ENCODE data around the gene MMAA. TPM values are rescaled to one million over a fixed set of nuclear protein-coding genes. Genes with fewer than 3 reads are reported as not detected.
"Not testable (repeated sequence)": the region's sequence is repeated elsewhere in the genome, so short reads cannot be mapped to it uniquely, and the experiment has no call there.

MMAA gene
- total RNA-seq, 1 donor from 2014 or later = 11.3 TPM

DNA sequence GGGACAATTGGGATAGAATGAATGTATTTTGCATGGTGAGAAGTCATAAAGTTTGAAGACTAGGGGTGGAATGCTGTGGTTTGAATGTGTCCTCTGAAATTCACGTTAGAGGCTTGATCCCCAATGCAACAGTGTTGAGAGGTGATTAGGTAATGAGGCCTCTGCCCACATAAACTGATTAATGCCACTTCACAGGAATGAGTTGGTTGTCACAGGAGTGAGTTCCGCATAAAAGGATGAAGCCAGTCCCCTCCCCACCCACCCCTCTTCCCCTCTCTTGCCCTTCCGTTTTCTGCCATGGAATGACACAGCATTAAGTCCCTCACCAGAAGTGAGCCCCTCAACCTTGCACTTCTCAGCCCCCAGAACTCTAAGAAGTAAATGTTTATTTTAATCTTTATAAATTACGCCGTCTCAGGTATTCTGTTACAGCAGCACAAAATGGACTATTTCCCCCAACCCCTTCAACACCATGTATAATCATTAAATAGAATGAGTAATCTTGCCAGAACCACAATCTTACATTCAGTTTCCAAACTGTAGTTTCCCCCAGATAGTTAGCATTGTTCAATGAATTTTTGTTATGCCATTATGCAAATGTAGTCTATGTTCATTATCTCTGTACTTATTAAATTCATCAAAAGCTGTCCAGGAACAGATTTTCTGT is 5.5 kb upstream of the MMAA start:
- Mint-ChIP-seq H3K27ac (no peak overlapping the region), H3K27me3 (peaks cover 3% of the 10 kb centered on the region), H3K4me1 (peaks cover 11% of the 10 kb centered on the region), H3K36me3 (ENCODE audit: low read depth) (peaks cover 1% of the 10 kb centered on the region), H3K9me3 (no peaks in the 10 kb centered on the region), H3K4me3 (no peak overlapping the region)
- TF ChIP-seq, protein P1, sequence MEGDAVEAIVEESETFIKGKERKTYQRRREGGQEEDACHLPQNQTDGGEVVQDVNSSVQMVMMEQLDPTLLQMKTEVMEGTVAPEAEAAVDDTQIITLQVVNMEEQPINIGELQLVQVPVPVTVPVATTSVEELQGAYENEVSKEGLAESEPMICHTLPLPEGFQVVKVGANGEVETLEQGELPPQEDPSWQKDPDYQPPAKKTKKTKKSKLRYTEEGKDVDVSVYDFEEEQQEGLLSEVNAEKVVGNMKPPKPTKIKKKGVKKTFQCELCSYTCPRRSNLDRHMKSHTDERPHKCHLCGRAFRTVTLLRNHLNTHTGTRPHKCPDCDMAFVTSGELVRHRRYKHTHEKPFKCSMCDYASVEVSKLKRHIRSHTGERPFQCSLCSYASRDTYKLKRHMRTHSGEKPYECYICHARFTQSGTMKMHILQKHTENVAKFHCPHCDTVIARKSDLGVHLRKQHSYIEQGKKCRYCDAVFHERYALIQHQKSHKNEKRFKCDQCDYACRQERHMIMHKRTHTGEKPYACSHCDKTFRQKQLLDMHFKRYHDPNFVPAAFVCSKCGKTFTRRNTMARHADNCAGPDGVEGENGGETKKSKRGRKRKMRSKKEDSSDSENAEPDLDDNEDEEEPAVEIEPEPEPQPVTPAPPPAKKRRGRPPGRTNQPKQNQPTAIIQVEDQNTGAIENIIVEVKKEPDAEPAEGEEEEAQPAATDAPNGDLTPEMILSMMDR (IDR thresholded peaks at IDR 0.05) = no peak
- ChIA-PET POLR2A (no interaction called here), CTCF (no interaction called here)
- intact Hi-C loops (cut with micrococcal nuclease) = loop anchor here (10.0 kb wide), 1 partner anchor 1301 kb away; no protein-coding TSS in a partner anchor
- no peak for ATAC-seq (ENCODE audit: low read depth)
- no peak for DNase-seq

DNA sequence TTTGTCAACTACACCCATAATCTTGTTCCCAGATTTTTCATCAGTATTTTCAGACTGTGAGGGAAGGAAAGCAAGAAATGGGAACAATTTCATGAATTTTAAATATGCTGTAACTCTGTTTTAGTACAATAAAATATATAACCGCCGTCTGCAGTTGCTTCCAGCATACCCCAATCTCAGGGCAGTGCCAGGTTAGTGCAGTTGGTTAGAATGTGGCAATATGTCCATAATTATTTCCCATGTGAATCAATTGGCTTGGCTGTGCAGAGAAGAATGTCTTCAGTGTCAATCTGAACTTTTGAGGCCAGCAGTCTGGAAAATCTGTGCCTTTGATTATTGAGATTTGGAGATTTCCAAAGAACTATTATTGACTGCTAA is 5.0 kb upstream of the MMAA start:
- DNase-seq (no peak), ATAC-seq (ENCODE audit: low read depth) (no peak)
- TF ChIP-seq, protein P1 (IDR thresholded peaks at IDR 0.05) = no peak
- H3K9me3 Mint-ChIP-seq = no peaks in the 10 kb centered on the region
- intact Hi-C loops (cut with micrococcal nuclease) = loop anchor here (10.0 kb wide), 1 partner anchor 1301 kb away; no protein-coding TSS in a partner anchor
- CTCF ChIA-PET = no interaction called here
- peaks cover 5% of the 10 kb centered on the region for H3K36me3 Mint-ChIP-seq (ENCODE audit: low read depth)
- H3K4me3 Mint-ChIP-seq = no peak overlapping the region
- POLR2A ChIA-PET = no interaction called here
- H3K27ac Mint-ChIP-seq = no peak overlapping the region
- peaks cover 13% of the 10 kb centered on the region for H3K4me1 Mint-ChIP-seq
- H3K27me3 Mint-ChIP-seq = peaks cover 3% of the 10 kb centered on the region

DNA sequence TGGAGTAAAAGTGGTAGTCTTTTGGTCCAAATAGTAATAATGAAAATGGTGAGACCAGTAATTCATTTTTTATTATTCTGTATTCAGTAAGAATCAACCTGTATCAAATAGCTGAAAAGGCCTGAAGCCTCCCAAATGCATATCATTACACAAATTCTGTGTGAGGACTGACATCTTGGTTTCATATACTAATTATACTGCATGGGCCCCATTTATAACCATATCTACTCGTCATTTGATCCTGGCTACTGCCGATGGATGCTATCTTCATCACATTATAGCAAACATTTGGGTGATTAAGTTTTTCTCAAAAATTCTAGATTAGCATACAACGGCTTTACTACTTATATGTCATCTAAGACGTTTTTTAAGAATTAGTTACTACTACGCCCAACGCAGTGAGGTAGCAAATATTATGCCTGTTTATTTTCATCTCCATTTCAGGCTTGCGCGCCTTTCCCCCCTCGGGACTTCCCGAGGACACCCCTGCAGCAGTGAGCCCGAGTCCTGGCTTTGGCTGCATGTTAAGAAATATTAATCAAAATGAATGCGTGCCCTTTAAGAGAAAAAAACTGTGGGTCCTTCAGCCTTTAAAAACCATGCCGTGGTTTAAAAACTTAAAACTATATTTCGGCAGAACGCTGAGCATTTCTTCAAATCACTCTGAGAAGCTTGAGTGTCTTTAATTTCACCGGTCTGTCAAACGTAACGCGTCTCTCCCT is 814 bp upstream of the MMAA start:
- no peak for DNase-seq
- peak overlapping the region; percentile 92 for H3K27ac Mint-ChIP-seq
- peaks cover 3% of the 10 kb centered on the region for H3K9me3 Mint-ChIP-seq
- intact Hi-C loops (cut with micrococcal nuclease) = loop anchor here (1.0 to 10.0 kb wide), 10 partner anchors 114 to 1999 kb away; partner anchors contain the start of genes LSM6, SLC10A7, TMEM184C and TTC29
- TF ChIP-seq, protein P1 (IDR thresholded peaks at IDR 0.05) = no peak
- no peak for ATAC-seq (ENCODE audit: low read depth)
- ChIA-PET CTCF (interaction anchor here (1.3 to 3.2 kb wide), 5 partner anchors 383 to 464 kb away, joined by 3 to 30 read pairs (median 5); no protein-coding TSS in a partner anchor), POLR2A (interaction anchor here (1.4 to 2.0 kb wide), 3 partner anchors 437 to 520 kb away, joined by 5 to 15 read pairs (median 13); partner anchors contain the start of genes ABCE1 and ANAPC10)
- peak overlapping the region; percentile 94 for H3K4me3 Mint-ChIP-seq
- peaks cover 24% of the 10 kb centered on the region for H3K4me1 Mint-ChIP-seq
- H3K36me3 Mint-ChIP-seq (ENCODE audit: low read depth) = peaks cover 10% of the 10 kb centered on the region
- H3K27me3 Mint-ChIP-seq = peaks cover 3% of the 10 kb centered on the region

DNA sequence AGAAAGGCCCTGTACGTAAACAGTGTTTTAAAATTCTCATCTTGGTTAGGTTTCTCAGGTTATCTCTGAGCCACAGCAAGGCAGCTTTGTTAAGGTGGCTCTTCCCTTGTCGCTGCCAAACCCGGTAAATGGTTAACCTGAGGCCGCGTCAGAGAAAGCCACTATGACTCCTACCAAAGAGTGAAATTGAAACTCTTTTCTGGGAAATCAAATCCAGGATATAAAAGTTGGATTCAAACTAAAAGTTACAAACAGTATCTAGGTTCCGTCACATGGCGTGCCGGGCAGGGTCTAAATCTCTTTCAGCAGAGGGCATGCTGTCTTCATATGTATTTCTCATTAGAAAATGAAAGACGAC is 433 bp downstream of the MMAA start:
- TF ChIP-seq, protein P1 (IDR thresholded peaks at IDR 0.05) = no peak
- Mint-ChIP-seq H3K27me3 (no peaks in the 10 kb centered on the region), H3K4me1 (peaks cover 24% of the 10 kb centered on the region), H3K9me3 (peaks cover 3% of the 10 kb centered on the region), H3K36me3 (ENCODE audit: low read depth) (peaks cover 10% of the 10 kb centered on the region), H3K4me3 (peak overlapping the region; percentile 94), H3K27ac (peak overlapping the region; percentile 92)
- ChIA-PET CTCF (interaction anchor here (1.5 to 2.2 kb wide), 2 partner anchors 386 to 438 kb away, joined by 3 to 5 read pairs; no protein-coding TSS in a partner anchor), POLR2A (interaction anchor here (0.6 to 2.0 kb wide), 7 partner anchors 10 to 1997 kb away, joined by 3 to 15 read pairs (median 4); partner anchors contain the start of genes ABCE1, ANAPC10, TMEM184C and ZNF827)
- DNase-seq (no peak), ATAC-seq (ENCODE audit: low read depth) (peak; percentile 22)
- intact Hi-C loops (cut with micrococcal nuclease) = loop anchor here (1.0 to 10.0 kb wide), 12 partner anchors 113 to 1998 kb away; partner anchors contain the start of genes ABCE1, ANAPC10, LSM6 and OTUD4

DNA sequence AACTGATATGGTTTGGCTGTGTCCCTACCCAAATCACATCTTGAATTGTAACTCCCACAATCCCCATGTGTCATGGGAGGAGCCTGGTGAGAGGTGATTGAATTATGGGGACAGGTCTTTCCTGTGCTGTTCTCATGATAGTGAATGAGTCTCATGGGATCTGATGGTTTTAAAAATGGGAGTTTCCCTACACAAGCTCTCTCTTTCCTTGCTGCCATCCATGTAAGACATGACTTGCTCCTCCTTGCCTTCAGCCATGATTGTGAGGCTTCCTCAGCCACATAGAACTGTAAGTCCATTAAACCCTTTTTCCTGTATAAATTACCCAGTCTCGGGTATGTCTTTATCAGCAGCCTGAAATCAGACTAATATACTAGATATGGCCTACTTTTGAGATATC is 2.9 kb downstream of the MMAA start:
- POLR2A ChIA-PET; H3K4me3 Mint-ChIP-seq; ATAC-seq (ENCODE audit: low read depth); H3K9me3 Mint-ChIP-seq; DNase-seq; intact Hi-C loops (cut with micrococcal nuclease); H3K27me3 Mint-ChIP-seq; CTCF ChIA-PET: not testable (repeated sequence)
- Mint-ChIP-seq H3K4me1 (peaks cover 24% of the 10 kb centered on the region), H3K36me3 (ENCODE audit: low read depth) (peaks cover 10% of the 10 kb centered on the region), H3K27ac (peak overlapping the region; percentile 25)

Data from activated B cell treated with CpG ODN at 0.5 μM for 24 hours (primary cell).